ENCODE measurements around the gene ANAPC16.
A peak's percentile ranks its signal among the peaks of the same experiment; 100 is the strongest.
"Not testable (repeated sequence)": the region's sequence is repeated elsewhere in the genome, so short reads cannot be mapped to it uniquely, and the experiment has no call there.

The ANAPC16 gene

GRCh38 chr10:72245949-72246525 is 30.2 kb downstream of the ANAPC16 start:
- DNase-seq = no peak

GRCh38 chr10:72248468-72249151 is 32.8 kb downstream of the ANAPC16 start:
- no peak for DNase-seq

GRCh38 chr10:72249176-72249862 is 33.5 kb downstream of the ANAPC16 start:
- DNase-seq = not testable (repeated sequence)

GRCh38 chr10:72250666-72251065 is 34.9 kb downstream of the ANAPC16 start:
- DNase-seq = peak; percentile 79

GRCh38 chr10:72251635-72252034 is 35.8 kb downstream of the ANAPC16 start:
- no peak for DNase-seq

- no peak for DNase-seq
These were observed 37.2 kb downstream of the ANAPC16 start for GRCh38 chr10:72252972-72253371.

- DNase-seq = no peak
These were observed 37.8 kb downstream of the ANAPC16 start for GRCh38 chr10:72253578-72253977.

GRCh38 chr10:72254813-72255568 is 39.2 kb downstream of the ANAPC16 start:
- peak; percentile 61 for DNase-seq

- no peak for DNase-seq
These were observed 40.3 kb downstream of the ANAPC16 start for GRCh38 chr10:72255977-72256729.

- DNase-seq = no peak
These were observed 41.5 kb downstream of the ANAPC16 start for GRCh38 chr10:72257051-72257892.

GRCh38 chr10:72258617-72259016 is 42.8 kb downstream of the ANAPC16 start:
- no peak for DNase-seq

- no peak for DNase-seq
These were observed 43.9 kb downstream of the ANAPC16 start for GRCh38 chr10:72259491-72260238.

- peak; percentile 79 for DNase-seq
These were observed 44.6 kb downstream of the ANAPC16 start for GRCh38 chr10:72260239-72260975.

GRCh38 chr10:72260976-72261783 is 45.4 kb downstream of the ANAPC16 start:
- no peak for DNase-seq

GRCh38 chr10:72261784-72262404 is 46.1 kb downstream of the ANAPC16 start:
- DNase-seq = no peak

- DNase-seq = no peak
These were observed 47.9 kb downstream of the ANAPC16 start for GRCh38 chr10:72263613-72264241.

GRCh38 chr10:72264536-72264935 is 48.7 kb downstream of the ANAPC16 start:
- DNase-seq = no peak

- DNase-seq = no peak
These were observed 49.7 kb downstream of the ANAPC16 start for GRCh38 chr10:72265508-72265907.

Measured in NCI-H226 (cell line).